ENCODE results near the gene C3. TPM values are rescaled to one million over a fixed set of nuclear protein-coding genes. Genes with fewer than 3 reads are reported as not detected.

Gene C3
- total and polyA plus RNA-seq, 7 donors = 9.0 to 1,284 (median 317) TPM

GRCh38 chr19:6693056-6693471, 27.4 kb downstream of the C3 start:
- no peaks in the 10 kb centered on the region for H3K36me3 ChIP-seq
- no peaks in the 10 kb centered on the region for H3K27me3 ChIP-seq
- H3K4me1 ChIP-seq = no peaks in the 10 kb centered on the region
- TF ChIP-seq POLR2A (IDR thresholded peaks at IDR 0.05) (no peak), POLR2AphosphoS5 (IDR thresholded peaks at IDR 0.05) (no peak), EP300 (IDR thresholded peaks at IDR 0.05) (no peak), CTCF (IDR thresholded peaks at IDR 0.05) (no peak)
- H3K9me3 ChIP-seq = no peaks in the 10 kb centered on the region
- no peak overlapping the region for H3K4me3 ChIP-seq
- DNase-seq = no peak
- WGBS, 2 donors = 93 to 94% methylated on average over 13 of the region's 13 CpGs
- intact Hi-C loops (cut with DNase I) = no loop called here
- no peak overlapping the region for H3K27ac ChIP-seq

DNA sequence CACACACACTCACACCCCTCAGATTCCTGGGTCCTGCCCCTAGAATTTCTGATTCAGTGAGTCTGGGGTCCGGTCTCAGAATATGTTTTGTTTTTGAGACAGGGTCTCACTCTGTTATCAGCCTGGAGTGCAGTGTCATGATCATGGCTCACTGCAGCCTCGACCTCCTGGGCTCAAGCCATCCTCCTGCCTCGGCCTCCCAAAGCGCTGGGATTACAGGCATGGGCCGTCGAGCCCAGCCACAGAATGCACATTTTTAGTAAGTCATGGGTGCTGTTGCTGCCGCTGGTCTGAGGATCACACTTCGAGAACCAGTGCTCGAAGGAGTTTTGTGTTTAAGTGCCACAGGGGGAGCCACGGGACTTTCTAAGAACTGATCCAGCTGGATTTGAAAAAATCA, 28.4 kb downstream of the C3 start:
- Histone ChIP-seq H3K4me1 (no peaks in the 10 kb centered on the region), H3K27me3 (no peaks in the 10 kb centered on the region), H3K36me3 (no peaks in the 10 kb centered on the region), H3K4me3 (no peak overlapping the region), H3K9me3 (no peaks in the 10 kb centered on the region), H3K27ac (no peak overlapping the region)
- TF ChIP-seq POLR2A (IDR thresholded peaks at IDR 0.05) (no peak), CTCF (IDR thresholded peaks at IDR 0.05) (no peak), EP300 (IDR thresholded peaks at IDR 0.05) (no peak), POLR2AphosphoS5 (IDR thresholded peaks at IDR 0.05) (no peak)
- 87 to 90% methylated on average over 10 of the region's 10 CpGs for WGBS, 2 donors
- no peak for DNase-seq
- intact Hi-C loops (cut with DNase I) = no loop called here

- WGBS, 2 donors = 87 to 96% methylated on average over 8 of the region's 8 CpGs
- intact Hi-C loops (cut with DNase I) = no loop called here
- no peaks in the 10 kb centered on the region for H3K9me3 ChIP-seq
- no peak for DNase-seq
- TF ChIP-seq POLR2A (IDR thresholded peaks at IDR 0.05) (no peak), EP300 (IDR thresholded peaks at IDR 0.05) (no peak)
- H3K4me1 ChIP-seq = no peaks in the 10 kb centered on the region
- H3K27ac ChIP-seq = no peak overlapping the region
- no peak overlapping the region for H3K4me3 ChIP-seq
- H3K27me3 ChIP-seq = no peaks in the 10 kb centered on the region
- H3K36me3 ChIP-seq = no peaks in the 10 kb centered on the region
These were observed 29.1 kb downstream of the C3 start for GRCh38 chr19:6691342-6691741.

- no peaks in the 10 kb centered on the region for H3K27me3 ChIP-seq
- TF ChIP-seq POLR2AphosphoS5 (IDR thresholded peaks at IDR 0.05) (no peak), EP300 (IDR thresholded peaks at IDR 0.05) (no peak), POLR2A (IDR thresholded peaks at IDR 0.05) (no peak), CTCF (IDR thresholded peaks at IDR 0.05) (no peak)
- no peaks in the 10 kb centered on the region for H3K9me3 ChIP-seq
- WGBS, 2 donors = 87 to 89% methylated on average over 11 of the region's 11 CpGs
- H3K4me3 ChIP-seq = no peak overlapping the region
- DNase-seq = no peak
- no peaks in the 10 kb centered on the region for H3K36me3 ChIP-seq
- no peak overlapping the region for H3K27ac ChIP-seq
- no peaks in the 10 kb centered on the region for H3K4me1 ChIP-seq
- intact Hi-C loops (cut with DNase I) = no loop called here
These were observed 30.1 kb downstream of the C3 start for GRCh38 chr19:6690160-6690885.

DNA sequence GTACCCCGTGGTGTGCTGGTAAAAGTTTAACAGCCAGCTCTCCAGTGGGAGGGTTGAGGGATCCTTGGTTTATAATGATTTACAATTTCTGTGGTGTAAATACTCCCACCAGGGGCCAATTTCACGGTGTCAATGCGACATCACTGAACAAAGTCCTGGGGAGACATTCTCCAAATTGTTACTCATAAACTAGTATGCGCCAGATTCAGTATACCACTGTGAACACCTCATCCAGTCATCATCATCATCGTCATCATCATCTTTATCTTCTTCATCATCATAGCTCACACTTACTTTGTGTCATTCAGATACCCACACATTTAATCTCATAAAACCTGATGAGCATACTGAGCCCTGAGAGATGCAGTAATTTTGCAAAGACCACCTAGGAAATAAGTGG, 33.3 kb downstream of the C3 start:
- intact Hi-C loops (cut with DNase I) = no loop called here
- H3K4me3 ChIP-seq = no peak overlapping the region
- WGBS, 2 donors = 64 to 69% methylated on average over 5 of the region's 5 CpGs
- no peak for TF ChIP-seq POLR2A (IDR thresholded peaks at IDR 0.05)
- TF ChIP-seq EP300 (IDR thresholded peaks at IDR 0.05) = no peak
- TF ChIP-seq POLR2AphosphoS5 (IDR thresholded peaks at IDR 0.05) = no peak
- TF ChIP-seq CTCF (IDR thresholded peaks at IDR 0.05) = no peak
- DNase-seq = no peak
- H3K27me3 ChIP-seq = no peaks in the 10 kb centered on the region
- no peaks in the 10 kb centered on the region for H3K4me1 ChIP-seq
- H3K27ac ChIP-seq = no peak overlapping the region
- H3K36me3 ChIP-seq = peaks cover 0 to 6% (median 0%) of the 10 kb centered on the region in 4 donors
- no peaks in the 10 kb centered on the region for H3K9me3 ChIP-seq
